ENCODE results near the gene TSC22D2.

The TSC22D2 gene

GRCh38 chr3:150480877-150481276, 72.8 kb downstream of the TSC22D2 start:
- no peak overlapping the region for H3K27ac ChIP-seq
- TF ChIP-seq CTCF (conservative IDR thresholded peaks at IDR 0.05) (no peak), ZFX (IDR thresholded peaks at IDR 0.05) (no peak)

- H3K27ac ChIP-seq = no peak overlapping the region
- no peak for TF ChIP-seq ZFX (IDR thresholded peaks at IDR 0.05)
Measured at GRCh38 chr3:150483226-150483625, 75.1 kb downstream of the TSC22D2 start.

GRCh38 chr3:150484410-150484809, 76.3 kb downstream of the TSC22D2 start:
- no peak overlapping the region for H3K27ac ChIP-seq
- TF ChIP-seq ZFX (IDR thresholded peaks at IDR 0.05) = no peak
- no peak for TF ChIP-seq CTCF (conservative IDR thresholded peaks at IDR 0.05)

GRCh38 chr3:150488867-150489266, 80.8 kb downstream of the TSC22D2 start:
- TF ChIP-seq ZFX (IDR thresholded peaks at IDR 0.05) = no peak
- TF ChIP-seq CTCF (conservative IDR thresholded peaks at IDR 0.05) = no peak
- no peak overlapping the region for H3K27ac ChIP-seq

GRCh38 chr3:150490277-150490986, 82.3 kb downstream of the TSC22D2 start:
- no peak overlapping the region for H3K27ac ChIP-seq
- TF ChIP-seq ZFX (IDR thresholded peaks at IDR 0.05) (no peak), CTCF (conservative IDR thresholded peaks at IDR 0.05) (no peak)

GRCh38 chr3:150494411-150494977, 86.4 kb downstream of the TSC22D2 start:
- TF ChIP-seq CTCF (conservative IDR thresholded peaks at IDR 0.05) (no peak), ZFX (IDR thresholded peaks at IDR 0.05) (no peak)
- H3K27ac ChIP-seq = no peak overlapping the region

GRCh38 chr3:150495149-150495548, 87.1 kb downstream of the TSC22D2 start:
- TF ChIP-seq CTCF (conservative IDR thresholded peaks at IDR 0.05) = no peak
- TF ChIP-seq ZFX (IDR thresholded peaks at IDR 0.05) = no peak
- no peak overlapping the region for H3K27ac ChIP-seq
